H9 (cell line): ENCODE results near the gene HSPA2. TPM values are rescaled to one million over a fixed set of nuclear protein-coding genes. Genes with fewer than 3 reads are reported as not detected.
A peak's percentile ranks its signal among the peaks of the same experiment; 100 is the strongest.

Source experiments
- DNase-seq: peaks from one replicate; pipeline ENCODE4 v3.0.0-alpha.2; 2017
- H2AFZ ChIP-seq: one replicate; pipeline ENCODE4 v1.6.1; 2013; ENCODE audit warnings: mild to moderate bottlenecking, low read length, control low read depth, moderate library complexity
- H2AK5ac ChIP-seq: 2 replicates; pipeline ENCODE4 v1.6.1; 2013; ENCODE audit warnings: low read length, control low read depth, mixed read lengths; ENCODE audit not compliant: insufficient read length
- H2BK120ac ChIP-seq: one replicate; pipeline ENCODE4 v1.6.1; 2013; ENCODE audit warnings: low read depth, mild to moderate bottlenecking, low read length, control low read depth, inconsistent platforms; ENCODE audit not compliant: poor library complexity, severe bottlenecking
- H2BK12ac ChIP-seq: 2 replicates; pipeline ENCODE4 v1.6.1; 2013; ENCODE audit warnings: low read length, control low read depth, mixed read lengths, low read depth; ENCODE audit not compliant: insufficient read length
- H2BK15ac ChIP-seq: 2 replicates; pipeline ENCODE4 v1.6.1; 2013; ENCODE audit warnings: low read depth, low read length, control low read depth
- H2BK20ac ChIP-seq: one replicate; pipeline ENCODE4 v1.6.1; 2013; ENCODE audit warnings: low read depth, mild to moderate bottlenecking, low read length, control low read depth, inconsistent platforms; ENCODE audit not compliant: poor library complexity, severe bottlenecking
- H2BK5ac ChIP-seq: 2 replicates; pipeline ENCODE4 v1.6.1; 2013; ENCODE audit warnings: low read length, control low read depth, mixed read lengths; ENCODE audit not compliant: insufficient read length
- H3K14ac ChIP-seq: 2 replicates; pipeline ENCODE4 v1.6.1; 2013; ENCODE audit warnings: low read length, control low read depth; ENCODE audit not compliant: insufficient read depth
- H3K18ac ChIP-seq: 2 replicates; pipeline ENCODE4 v1.6.1; 2013; ENCODE audit warnings: low read depth, mild to moderate bottlenecking, mixed read lengths, low read length, control low read depth; ENCODE audit not compliant: insufficient read length
- H3K23ac ChIP-seq: 2 replicates; pipeline ENCODE4 v1.6.1; 2013; ENCODE audit warnings: low read length, control low read depth, mixed read lengths, low read depth; ENCODE audit not compliant: insufficient read length
- H3K23me2 ChIP-seq: 2 replicates; pipeline ENCODE4 v1.6.1; 2013; ENCODE audit warnings: low read depth, mild to moderate bottlenecking, mixed read lengths, low read length, control low read depth; ENCODE audit not compliant: insufficient read length, poor library complexity, severe bottlenecking
- H3K27ac ChIP-seq: 2 replicates; pipeline ENCODE4 v1.5.1; 2013; ENCODE audit warnings: low read length, control low read depth, mixed read lengths, low read depth; ENCODE audit not compliant: insufficient read length
- H3K27me3 ChIP-seq: 2 replicates; pipeline ENCODE4 v1.6.1; 2013; ENCODE audit warnings: low read length, control low read depth, inconsistent platforms; ENCODE audit not compliant: insufficient read depth
- H3K4ac ChIP-seq: 2 replicates; pipeline ENCODE4 v1.6.1; 2013; ENCODE audit warnings: low read depth, mild to moderate bottlenecking, control low read depth, inconsistent platforms, low read length, moderate library complexity
- H3K4me1 ChIP-seq: 2 replicates; pipeline ENCODE4 v1.6.1; 2013; ENCODE audit warnings: low read length, control low read depth, inconsistent platforms; ENCODE audit not compliant: insufficient read depth
- H3K4me2 ChIP-seq: 2 replicates; pipeline ENCODE4 v1.6.1; 2013; ENCODE audit warnings: low read length, control low read depth, mixed read lengths; ENCODE audit not compliant: insufficient read length, insufficient read depth
- H3K56ac ChIP-seq: 2 replicates; pipeline ENCODE4 v1.6.1; 2013; ENCODE audit warnings: low read depth, mild to moderate bottlenecking, mixed read lengths, low read length, control low read depth; ENCODE audit not compliant: insufficient read length
- H3K79me1 ChIP-seq: 2 replicates; pipeline ENCODE4 v1.6.1; 2013; ENCODE audit warnings: low read depth, mild to moderate bottlenecking, moderate library complexity, low read length, control low read depth, inconsistent platforms; ENCODE audit not compliant: insufficient read depth, poor library complexity, severe bottlenecking
- H3K79me2 ChIP-seq: 2 replicates; pipeline ENCODE4 v1.6.1; 2013; ENCODE audit warnings: low read length, control low read depth, inconsistent platforms; ENCODE audit not compliant: insufficient read depth
- H3K9ac ChIP-seq: 2 replicates; pipeline ENCODE4 v1.6.1; 2013; ENCODE audit warnings: low read length, control low read depth, mixed read lengths; ENCODE audit not compliant: insufficient read length; ENCODE audit errors: extremely low read depth
- H3K9me3 ChIP-seq: one replicate; pipeline ENCODE4 v1.6.1; 2013; ENCODE audit warnings: low read depth, low read length, inconsistent platforms; ENCODE audit not compliant: control insufficient read depth
- H3T11ph ChIP-seq: one replicate; pipeline ENCODE4 v1.6.1; 2013; ENCODE audit warnings: mild to moderate bottlenecking, low read length, control low read depth, inconsistent platforms
- H4K20me1 ChIP-seq: one replicate; pipeline ENCODE4 v1.6.1; 2013; ENCODE audit not compliant: control insufficient read depth, insufficient read length, insufficient read depth
- H4K5ac ChIP-seq: 2 replicates; pipeline ENCODE4 v1.6.1; 2013; ENCODE audit warnings: low read depth, mild to moderate bottlenecking, mixed read lengths, low read length, control low read depth; ENCODE audit not compliant: insufficient read length
- H4K8ac ChIP-seq: replicated peaks from 2 replicates; pipeline ENCODE4 v1.6.1; 2013; ENCODE audit warnings: low read length, control low read depth, mixed read lengths, low read depth; ENCODE audit not compliant: insufficient read length
- H4K91ac ChIP-seq: 2 replicates; pipeline ENCODE4 v1.6.1; 2013; ENCODE audit warnings: low read depth, mild to moderate bottlenecking, moderate library complexity, mixed read lengths, low read length, control low read depth; ENCODE audit not compliant: insufficient read length
- H3K27ac Mint-ChIP-seq, 3 experiments: 2 replicates in 2 of 3; 3 replicates in 1 of 3; pipeline ENCODE4 v1.8.0; 2020 to 2021; ENCODE audit warnings: mixed read lengths in 3 of 3, mild to moderate bottlenecking in 1 of 3, moderate library complexity in 1 of 3
- H3K27me3 Mint-ChIP-seq: 2 replicates; pipeline ENCODE4 v1.8.0; 2021; ENCODE audit warnings: low read depth, mild to moderate bottlenecking, moderate library complexity, mixed read lengths
- H3K36me3 Mint-ChIP-seq, 3 experiments: 2 replicates in 2 of 3; 3 replicates in 1 of 3; pipeline ENCODE4 v1.8.0; 2020 to 2021; ENCODE audit warnings: low read depth in 3 of 3, mixed read lengths in 3 of 3; ENCODE audit not compliant: insufficient read depth in 1 of 3
- H3K4me1 Mint-ChIP-seq, 2 experiments: 2 replicates each; pipeline ENCODE4 v1.8.0; 2020; ENCODE audit warnings: mixed read lengths in 2 of 2
- H3K4me3 Mint-ChIP-seq, 2 experiments: 2 replicates in 1 of 2; 3 replicates in 1 of 2; pipeline ENCODE4 v1.8.0; 2020 to 2021; ENCODE audit warnings: mild to moderate bottlenecking in 2 of 2, mixed read lengths in 2 of 2, moderate library complexity in 1 of 2
- H3K9me3 Mint-ChIP-seq, 2 experiments: 2 replicates in 1 of 2; 3 replicates in 1 of 2; pipeline ENCODE4 v1.8.0; 2020; ENCODE audit warnings: mild to moderate bottlenecking in 2 of 2, mixed read lengths in 2 of 2, moderate library complexity in 1 of 2
- WGBS: extraction: QIAGEN DNeasy Blood & Tissue Kit; methylation state at CpG from one replicate; pipeline ENCODE4 v1.1.7; 2013; ENCODE audit warnings: missing lambda C conversion rate, low lambda C conversion rate, mixed read lengths; ENCODE audit not compliant: insufficient read length; ENCODE audit errors: extremely low coverage; 5-methylcytosine and 5-hydroxymethylcytosine counted together
- total RNA-seq: library from RNA; stranded (reverse); gene quantifications from 2 replicates; pipeline ENCODE4 v1.2.1, GENCODE V29; 2021
- TF ChIP-seq, protein P1 (sequence below): fragments of 200-600 bp; sonication (generic); conservative IDR thresholded peaks from 3 replicates; pipeline ENCODE4 v1.8.0; 2021; ENCODE audit warnings: antibody characterized with exemption, mild to moderate bottlenecking

The HSPA2 gene
- total RNA-seq, 1 experiment from 2014 or later: 25.8 TPM

DNA sequence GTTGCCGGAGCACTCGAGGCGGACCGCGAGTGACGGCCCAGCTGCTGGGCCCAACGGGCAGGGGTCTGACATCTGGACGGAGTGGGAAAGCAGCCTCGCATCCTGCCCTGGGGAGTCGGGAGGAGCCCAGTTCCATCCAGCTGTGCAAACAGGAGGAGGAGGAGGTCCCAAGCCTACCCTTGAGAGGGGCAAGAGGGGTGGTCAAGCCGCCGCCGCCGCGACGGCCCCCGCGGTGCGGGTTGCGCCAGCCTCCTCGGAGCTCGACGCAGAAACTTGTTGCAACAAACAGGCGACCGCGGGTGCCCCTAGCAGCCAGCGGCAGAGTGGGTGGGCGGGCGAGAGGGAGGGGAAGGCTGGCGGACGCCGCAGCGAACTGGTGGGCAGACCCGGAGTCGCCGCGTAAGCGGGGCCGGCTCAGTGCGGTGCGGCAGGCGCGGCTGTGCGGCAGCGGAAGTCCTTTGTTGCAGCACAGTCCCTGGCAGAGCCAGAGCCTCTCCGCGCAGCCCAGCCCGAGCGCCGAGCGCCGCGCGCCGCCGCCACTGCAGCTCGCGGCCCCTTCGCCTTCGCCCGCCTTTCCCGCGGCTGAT lies 36.1 kb upstream of the HSPA2 start, which contains the start of gene ZBTB1:
Gene ZBTB1, plus strand, starts transcription at position 461 of the 587 bp plus-strand sequence. CDS start 16,735 bp downstream, outside the sequence.
- Histone ChIP-seq H3K4me2 (peak within 1 kb of the TSS; percentile 91), H3K9ac (peak within 1 kb of the TSS; percentile 77), H2BK20ac (no peak within 1 kb of the TSS), H3K4ac (no peak within 1 kb of the TSS; the same call in 1 of the 2 replicates), H2BK15ac (no peak within 1 kb of the TSS), H2AFZ (no peak within 1 kb of the TSS), H3K27me3 (no peaks in the 10 kb centered on the region), H2BK12ac (peak within 1 kb of the TSS; percentile 9), H4K8ac (no peak within 1 kb of the TSS), H4K20me1 (no peaks in the 10 kb centered on the region), H3K18ac (peak within 1 kb of the TSS; percentile 97), H3K23me2 (peaks cover 15% of the 10 kb centered on the region), H2AK5ac (no peak within 1 kb of the TSS), H3T11ph (no peak within 1 kb of the TSS), H4K5ac (peak within 1 kb of the TSS; percentile 54), H3K9me3 (no peaks in the 10 kb centered on the region), H3K56ac (no peak within 1 kb of the TSS), H3K23ac (no peak within 1 kb of the TSS), H3K14ac (peak within 1 kb of the TSS; percentile 98), H3K4me1 (no peaks in the 10 kb centered on the region; the same call in 1 of the 2 replicates), H2BK120ac (no peak within 1 kb of the TSS), H2BK5ac (peak within 1 kb of the TSS; percentile 17), H4K91ac (peak within 1 kb of the TSS; percentile 57), H3K27ac (peak within 1 kb of the TSS; percentile 66), H3K79me1 (no peaks in the 10 kb centered on the region), H3K79me2 (peaks cover 27% of the 10 kb centered on the region; the same call in 1 of the 2 replicates)
- peak within 1 kb of the TSS; percentile 84 to 86 for H3K4me3 Mint-ChIP-seq
- TF ChIP-seq, protein P1, sequence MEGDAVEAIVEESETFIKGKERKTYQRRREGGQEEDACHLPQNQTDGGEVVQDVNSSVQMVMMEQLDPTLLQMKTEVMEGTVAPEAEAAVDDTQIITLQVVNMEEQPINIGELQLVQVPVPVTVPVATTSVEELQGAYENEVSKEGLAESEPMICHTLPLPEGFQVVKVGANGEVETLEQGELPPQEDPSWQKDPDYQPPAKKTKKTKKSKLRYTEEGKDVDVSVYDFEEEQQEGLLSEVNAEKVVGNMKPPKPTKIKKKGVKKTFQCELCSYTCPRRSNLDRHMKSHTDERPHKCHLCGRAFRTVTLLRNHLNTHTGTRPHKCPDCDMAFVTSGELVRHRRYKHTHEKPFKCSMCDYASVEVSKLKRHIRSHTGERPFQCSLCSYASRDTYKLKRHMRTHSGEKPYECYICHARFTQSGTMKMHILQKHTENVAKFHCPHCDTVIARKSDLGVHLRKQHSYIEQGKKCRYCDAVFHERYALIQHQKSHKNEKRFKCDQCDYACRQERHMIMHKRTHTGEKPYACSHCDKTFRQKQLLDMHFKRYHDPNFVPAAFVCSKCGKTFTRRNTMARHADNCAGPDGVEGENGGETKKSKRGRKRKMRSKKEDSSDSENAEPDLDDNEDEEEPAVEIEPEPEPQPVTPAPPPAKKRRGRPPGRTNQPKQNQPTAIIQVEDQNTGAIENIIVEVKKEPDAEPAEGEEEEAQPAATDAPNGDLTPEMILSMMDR: no peak
- H3K27ac Mint-ChIP-seq: peak within 1 kb of the TSS; percentile 96 to 100 (median 98)
- peaks cover 3 to 7% (median 6%) of the 10 kb centered on the region in 3 experiments; a peak in 5 of 7 replicates for H3K36me3 Mint-ChIP-seq
- no CpG with 5 or more reads among the region's 63 CpGs for WGBS
- no peaks in the 10 kb centered on the region for H3K27me3 Mint-ChIP-seq
- H3K9me3 Mint-ChIP-seq: no peaks in the 10 kb centered on the region
- H3K4me1 Mint-ChIP-seq: peaks cover 52 to 55% of the 10 kb centered on the region in 2 experiments
- peak; percentile 83 for DNase-seq
